ENCODE data around the gene VIPR2.

Gene VIPR2

DNA sequence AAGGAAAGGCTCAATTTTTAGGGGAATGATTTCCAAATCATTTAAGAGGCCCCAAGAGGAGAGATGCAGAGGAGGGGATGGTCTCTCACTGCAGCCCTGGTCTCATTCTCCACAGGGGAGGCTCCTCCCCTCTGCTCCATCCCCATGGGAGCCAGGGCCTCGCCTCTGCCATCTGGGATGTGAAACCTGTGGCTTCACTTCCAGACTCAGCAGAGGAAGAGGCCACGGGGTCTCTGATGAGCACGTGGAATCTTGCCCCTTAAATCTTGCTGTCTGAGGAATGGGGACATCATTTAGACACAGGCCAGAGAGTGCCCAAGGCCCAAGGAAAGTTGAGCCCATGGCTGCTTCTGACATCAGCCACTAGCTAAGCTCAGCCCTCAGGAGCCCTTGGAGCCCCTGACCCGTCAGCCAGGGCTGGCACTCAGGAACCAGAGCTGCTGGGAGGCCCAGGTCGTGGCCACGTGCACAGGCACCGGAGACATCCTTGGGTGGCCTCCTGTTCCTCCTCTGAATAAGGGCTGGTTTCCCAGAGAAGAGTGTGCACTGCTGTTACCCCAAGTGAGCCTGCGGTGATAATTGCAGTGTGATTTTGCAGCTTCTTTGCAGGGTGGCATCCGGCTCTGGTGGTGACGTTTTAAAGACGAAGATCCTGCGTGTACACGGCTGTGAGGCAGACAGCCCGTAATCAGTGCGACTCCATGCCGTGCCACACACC, 50.5 kb downstream of the VIPR2 start:
- H3K36me3 ChIP-seq (ENCODE audit: control insufficient read depth in 2 of 2, insufficient read depth in 2 of 2, low read length in 2 of 2), result no peaks in the 10 kb centered on the region
- no peak overlapping the region for H3K4me3 ChIP-seq (ENCODE audit: low read length in 2 of 2)
- no peak overlapping the region for H3K9ac ChIP-seq (ENCODE audit: low read depth in 1 of 2, low read length in 2 of 2)
- no peaks in the 10 kb centered on the region for H3K4me1 ChIP-seq (ENCODE audit: control insufficient read depth in 2 of 2, insufficient read depth in 2 of 2, low read length in 2 of 2)
- H3K27me3 ChIP-seq (ENCODE audit: control insufficient read depth in 2 of 2, insufficient read depth in 2 of 2, low read length in 2 of 2), result no peaks in the 10 kb centered on the region
- H3K9me3 ChIP-seq (ENCODE audit: control insufficient read depth in 2 of 2, low read length in 2 of 2), result no peaks in the 10 kb centered on the region
- no peak overlapping the region for H3K27ac ChIP-seq (ENCODE audit: low read depth in 2 of 2, low read length in 2 of 2)

DNA sequence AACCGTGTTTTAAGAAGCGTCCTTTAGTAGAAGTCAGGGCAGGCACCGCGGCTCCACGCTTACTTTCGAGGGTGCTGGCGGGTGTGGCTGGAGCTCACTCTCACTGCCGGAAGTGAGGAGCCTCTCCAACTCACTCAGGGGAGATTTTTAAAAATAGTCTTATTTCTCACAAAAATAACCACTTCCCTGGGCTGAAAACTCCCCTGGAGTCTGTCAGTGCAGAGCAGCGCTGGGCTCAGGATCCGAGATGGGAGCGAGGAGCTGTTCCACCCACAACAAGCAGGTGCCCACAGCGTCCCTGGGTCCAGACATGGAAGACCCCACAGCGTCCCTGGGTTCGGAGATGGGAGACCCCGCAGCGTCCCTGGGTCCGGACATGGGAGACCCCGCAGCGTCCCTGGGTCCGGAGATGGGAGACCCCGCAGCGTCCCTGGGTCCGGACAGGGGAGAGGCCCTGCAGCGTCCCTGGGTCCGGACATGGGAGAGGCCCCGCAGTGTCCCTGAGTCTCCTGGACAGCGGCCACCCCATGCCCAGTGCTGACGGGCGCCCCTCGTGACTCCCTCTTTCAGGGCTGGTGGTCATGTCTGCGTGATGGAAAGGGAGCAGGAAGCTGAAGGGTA, 51.2 kb downstream of the VIPR2 start:
- Histone ChIP-seq H3K36me3 (ENCODE audit: control insufficient read depth in 2 of 2, insufficient read depth in 2 of 2, low read length in 2 of 2) (no peaks in the 10 kb centered on the region), H3K9me3 (ENCODE audit: control insufficient read depth in 2 of 2, low read length in 2 of 2) (no peaks in the 10 kb centered on the region), H3K27me3 (ENCODE audit: control insufficient read depth in 2 of 2, insufficient read depth in 2 of 2, low read length in 2 of 2) (no peaks in the 10 kb centered on the region), H3K4me1 (ENCODE audit: control insufficient read depth in 2 of 2, insufficient read depth in 2 of 2, low read length in 2 of 2) (no peaks in the 10 kb centered on the region), H3K9ac (ENCODE audit: low read depth in 1 of 2, low read length in 2 of 2) (no peak overlapping the region), H3K4me3 (ENCODE audit: low read length in 2 of 2) (no peak overlapping the region), H3K27ac (ENCODE audit: low read depth in 2 of 2, low read length in 2 of 2) (no peak overlapping the region)

DNA sequence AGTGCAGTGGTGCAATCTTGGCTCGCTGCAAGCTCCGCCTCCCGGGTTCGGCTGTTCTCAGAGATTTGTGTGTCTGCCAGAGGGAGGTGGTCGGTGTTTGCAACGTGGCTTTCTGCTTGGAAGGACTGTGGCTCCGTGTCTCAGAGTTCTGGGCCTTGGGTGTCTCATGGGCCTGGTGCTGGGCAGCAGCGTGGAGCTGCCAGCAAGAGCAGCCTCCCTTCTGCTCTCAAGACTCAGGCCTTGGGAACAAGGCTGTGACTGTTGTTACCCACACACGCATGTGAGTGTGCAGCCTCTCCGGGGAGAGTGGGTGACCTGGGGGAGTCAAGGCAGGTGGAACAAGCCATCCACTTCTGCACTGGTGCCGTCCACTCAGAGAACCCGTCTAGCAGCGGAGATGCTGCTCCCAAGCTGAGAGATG, 52.0 kb downstream of the VIPR2 start:
- Histone ChIP-seq H3K9ac (ENCODE audit: low read depth in 1 of 2, low read length in 2 of 2) (no peak overlapping the region), H3K4me1 (ENCODE audit: control insufficient read depth in 2 of 2, insufficient read depth in 2 of 2, low read length in 2 of 2) (no peaks in the 10 kb centered on the region), H3K27me3 (ENCODE audit: control insufficient read depth in 2 of 2, insufficient read depth in 2 of 2, low read length in 2 of 2) (no peaks in the 10 kb centered on the region), H3K9me3 (ENCODE audit: control insufficient read depth in 2 of 2, low read length in 2 of 2) (no peaks in the 10 kb centered on the region), H3K36me3 (ENCODE audit: control insufficient read depth in 2 of 2, insufficient read depth in 2 of 2, low read length in 2 of 2) (no peaks in the 10 kb centered on the region), H3K27ac (ENCODE audit: low read depth in 2 of 2, low read length in 2 of 2) (no peak overlapping the region), H3K4me3 (ENCODE audit: low read length in 2 of 2) (no peak overlapping the region)

GRCh38 chr7:159091480-159092475, 52.9 kb downstream of the VIPR2 start:
- Histone ChIP-seq H3K4me3 (ENCODE audit: low read length in 2 of 2) (no peak overlapping the region), H3K4me1 (ENCODE audit: control insufficient read depth in 2 of 2, insufficient read depth in 2 of 2, low read length in 2 of 2) (no peaks in the 10 kb centered on the region), H3K9ac (ENCODE audit: low read depth in 1 of 2, low read length in 2 of 2) (no peak overlapping the region), H3K9me3 (ENCODE audit: control insufficient read depth in 2 of 2, low read length in 2 of 2) (no peaks in the 10 kb centered on the region), H3K27ac (ENCODE audit: low read depth in 2 of 2, low read length in 2 of 2) (no peak overlapping the region), H3K36me3 (ENCODE audit: control insufficient read depth in 2 of 2, insufficient read depth in 2 of 2, low read length in 2 of 2) (no peaks in the 10 kb centered on the region), H3K27me3 (ENCODE audit: control insufficient read depth in 2 of 2, insufficient read depth in 2 of 2, low read length in 2 of 2) (no peaks in the 10 kb centered on the region)

GRCh38 chr7:159091041-159091440, 53.6 kb downstream of the VIPR2 start:
- Histone ChIP-seq H3K27me3 (ENCODE audit: control insufficient read depth in 2 of 2, insufficient read depth in 2 of 2, low read length in 2 of 2) (no peaks in the 10 kb centered on the region), H3K36me3 (ENCODE audit: control insufficient read depth in 2 of 2, insufficient read depth in 2 of 2, low read length in 2 of 2) (no peaks in the 10 kb centered on the region), H3K4me1 (ENCODE audit: control insufficient read depth in 2 of 2, insufficient read depth in 2 of 2, low read length in 2 of 2) (no peaks in the 10 kb centered on the region), H3K4me3 (ENCODE audit: low read length in 2 of 2) (no peak overlapping the region), H3K27ac (ENCODE audit: low read depth in 2 of 2, low read length in 2 of 2) (no peak overlapping the region), H3K9ac (ENCODE audit: low read depth in 1 of 2, low read length in 2 of 2) (no peak overlapping the region), H3K9me3 (ENCODE audit: control insufficient read depth in 2 of 2, low read length in 2 of 2) (no peaks in the 10 kb centered on the region)

GRCh38 chr7:159088016-159088865, 56.4 kb downstream of the VIPR2 start:
- Histone ChIP-seq H3K4me3 (ENCODE audit: low read length in 2 of 2) (no peak overlapping the region), H3K27ac (ENCODE audit: low read depth in 2 of 2, low read length in 2 of 2) (no peak overlapping the region), H3K9me3 (ENCODE audit: control insufficient read depth in 2 of 2, low read length in 2 of 2) (no peaks in the 10 kb centered on the region), H3K9ac (ENCODE audit: low read depth in 1 of 2, low read length in 2 of 2) (no peak overlapping the region), H3K36me3 (ENCODE audit: control insufficient read depth in 2 of 2, insufficient read depth in 2 of 2, low read length in 2 of 2) (no peaks in the 10 kb centered on the region), H3K4me1 (ENCODE audit: control insufficient read depth in 2 of 2, insufficient read depth in 2 of 2, low read length in 2 of 2) (no peaks in the 10 kb centered on the region), H3K27me3 (ENCODE audit: control insufficient read depth in 2 of 2, insufficient read depth in 2 of 2, low read length in 2 of 2) (no peaks in the 10 kb centered on the region)

DNA sequence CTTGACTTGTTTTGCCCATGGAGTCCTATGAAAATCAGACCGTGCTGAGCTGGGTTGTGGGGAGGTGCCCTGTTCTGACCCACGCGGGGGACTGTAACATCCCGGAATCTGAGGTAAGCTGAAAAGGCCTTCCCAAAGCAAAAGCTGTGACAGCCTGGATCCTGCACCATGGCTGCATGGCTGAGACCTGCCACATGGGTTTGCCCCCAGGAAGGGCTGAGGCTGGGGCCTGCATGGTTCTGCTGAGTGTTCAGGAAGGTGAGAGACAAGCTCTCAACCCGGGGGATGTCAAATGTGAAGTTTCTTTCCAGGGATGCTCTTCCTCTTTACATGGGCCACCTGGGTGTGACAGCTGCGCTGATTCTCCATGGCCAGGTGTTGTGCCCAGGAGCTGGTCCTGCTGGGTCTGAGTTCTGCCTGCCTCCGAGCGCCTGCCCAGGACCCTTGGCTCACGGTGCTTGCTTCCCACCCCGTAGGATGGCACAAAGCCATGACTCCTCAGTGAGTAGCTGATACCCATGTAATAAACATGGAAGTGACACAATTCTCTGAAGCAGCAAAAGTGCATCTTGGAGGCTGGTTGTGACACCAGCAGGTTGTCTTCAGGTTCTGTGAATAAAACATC, 58.3 kb downstream of the VIPR2 start:
- no peaks in the 10 kb centered on the region for H3K9me3 ChIP-seq (ENCODE audit: control insufficient read depth in 2 of 2, low read length in 2 of 2)
- no peaks in the 10 kb centered on the region for H3K4me1 ChIP-seq (ENCODE audit: control insufficient read depth in 2 of 2, insufficient read depth in 2 of 2, low read length in 2 of 2)
- H3K4me3 ChIP-seq (ENCODE audit: low read length in 2 of 2), result no peak overlapping the region
- no peaks in the 10 kb centered on the region for H3K36me3 ChIP-seq (ENCODE audit: control insufficient read depth in 2 of 2, insufficient read depth in 2 of 2, low read length in 2 of 2)
- no peaks in the 10 kb centered on the region for H3K27me3 ChIP-seq (ENCODE audit: control insufficient read depth in 2 of 2, insufficient read depth in 2 of 2, low read length in 2 of 2)
- no peak overlapping the region for H3K27ac ChIP-seq (ENCODE audit: low read depth in 2 of 2, low read length in 2 of 2)
- H3K9ac ChIP-seq (ENCODE audit: low read depth in 1 of 2, low read length in 2 of 2), result no peak overlapping the region

- Histone ChIP-seq H3K9ac (ENCODE audit: low read depth in 1 of 2, low read length in 2 of 2) (no peak overlapping the region), H3K36me3 (ENCODE audit: control insufficient read depth in 2 of 2, insufficient read depth in 2 of 2, low read length in 2 of 2) (no peaks in the 10 kb centered on the region), H3K27me3 (ENCODE audit: control insufficient read depth in 2 of 2, insufficient read depth in 2 of 2, low read length in 2 of 2) (no peaks in the 10 kb centered on the region), H3K9me3 (ENCODE audit: control insufficient read depth in 2 of 2, low read length in 2 of 2) (no peaks in the 10 kb centered on the region), H3K4me3 (ENCODE audit: low read length in 2 of 2) (no peak overlapping the region), H3K4me1 (ENCODE audit: control insufficient read depth in 2 of 2, insufficient read depth in 2 of 2, low read length in 2 of 2) (no peaks in the 10 kb centered on the region), H3K27ac (ENCODE audit: low read depth in 2 of 2, low read length in 2 of 2) (no peak overlapping the region)
Observed at GRCh38 chr7:159084069-159084801, 60.4 kb downstream of the VIPR2 start.

- Histone ChIP-seq H3K9me3 (ENCODE audit: control insufficient read depth in 2 of 2, low read length in 2 of 2) (no peaks in the 10 kb centered on the region), H3K4me3 (ENCODE audit: low read length in 2 of 2) (no peak overlapping the region), H3K27ac (ENCODE audit: low read depth in 2 of 2, low read length in 2 of 2) (no peak overlapping the region), H3K36me3 (ENCODE audit: control insufficient read depth in 2 of 2, insufficient read depth in 2 of 2, low read length in 2 of 2) (no peaks in the 10 kb centered on the region), H3K9ac (ENCODE audit: low read depth in 1 of 2, low read length in 2 of 2) (no peak overlapping the region), H3K4me1 (ENCODE audit: control insufficient read depth in 2 of 2, insufficient read depth in 2 of 2, low read length in 2 of 2) (no peaks in the 10 kb centered on the region), H3K27me3 (ENCODE audit: control insufficient read depth in 2 of 2, insufficient read depth in 2 of 2, low read length in 2 of 2) (no peaks in the 10 kb centered on the region)
Observed at GRCh38 chr7:159083698-159084068, 61.0 kb downstream of the VIPR2 start.
